Cardiac fibroblast (primary cell): Measurements from ENCODE around the gene OTOF.

ENCODE experiments used
- DNase-seq, 2 donors: peaks; one replicate each; pipeline versions ENCODE4 v3.0.0 to v3.0.0-alpha.2; 2010; ENCODE audit warnings: low read depth in 2 of 2
- H3K4me3 ChIP-seq, 2 donors: replicated peaks in 1 of 2; 1 replicate in 1 of 2; 2 replicates in 1 of 2; pipeline ENCODE4 v1.5.1; 2011; ENCODE audit warnings: low read depth in 2 of 2, low read length in 2 of 2, mild to moderate bottlenecking in 2 of 2, moderate library complexity in 1 of 2
- CTCF ChIP-seq: IDR thresholded peaks from one replicate; pipeline ENCODE4 v1.5.1; 2011; ENCODE audit warnings: low read depth, mild to moderate bottlenecking, low read length, inconsistent platforms

OTOF gene

GRCh38 chr2:26448651-26449050 lies 29.3 kb downstream of the OTOF start:
- no peak for TF ChIP-seq CTCF
- no peak for DNase-seq
- H3K4me3 ChIP-seq: no peak overlapping the region

GRCh38 chr2:26444236-26444635 lies 33.7 kb downstream of the OTOF start:
- H3K4me3 ChIP-seq: no peak overlapping the region
- no peak for TF ChIP-seq CTCF
- DNase-seq: no peak

GRCh38 chr2:26442707-26443106 lies 35.2 kb downstream of the OTOF start:
- no peak for DNase-seq
- H3K4me3 ChIP-seq: no peak overlapping the region
- TF ChIP-seq CTCF: no peak

- no peak overlapping the region for H3K4me3 ChIP-seq
- DNase-seq: no peak
- TF ChIP-seq CTCF: no peak
Measured at GRCh38 chr2:26442301-26442700, 35.6 kb downstream of the OTOF start.

- TF ChIP-seq CTCF: no peak
Measured at GRCh38 chr2:26438926-26439325, 39.0 kb downstream of the OTOF start.

GRCh38 chr2:26438526-26438925 lies 39.4 kb downstream of the OTOF start:
- DNase-seq: peak; percentile 35 to 68
- no peak overlapping the region for H3K4me3 ChIP-seq
- no peak for TF ChIP-seq CTCF

More at GRCh38 chr2:26438926-26439325, 39.0 kb downstream of the OTOF start:
- no peak for DNase-seq
- no peak overlapping the region for H3K4me3 ChIP-seq

- DNase-seq: no peak
- no peak overlapping the region for H3K4me3 ChIP-seq
- no peak for TF ChIP-seq CTCF
Measured at GRCh38 chr2:26435106-26435505, 42.8 kb downstream of the OTOF start.
